ENCODE results near the gene AFF3. TPM values are rescaled to one million over a fixed set of nuclear protein-coding genes. Genes with fewer than 3 reads are reported as not detected.

AFF3 gene
- total and polyA plus RNA-seq, 2 of the 8 experiments (the other 6 are each of a cell fraction or from before 2014, with no cell fraction given) = 0.27 to 3.0 TPM

- no peak for TF ChIP-seq SUZ12 (IDR thresholded peaks at IDR 0.05; ENCODE audit: low read length)
- TF ChIP-seq EZH2 (IDR thresholded peaks at IDR 0.05; ENCODE audit: low read depth, low read length, severe bottlenecking) = no peak
- no peak for TF ChIP-seq ASH2L (IDR thresholded peaks at IDR 0.05; ENCODE audit: low read length)
- TF ChIP-seq RXRA (IDR thresholded peaks at IDR 0.05; ENCODE audit: insufficient read depth, low read depth, low read length) = no peak
These were observed 105.6 kb downstream of the AFF3 start (continued) for GRCh38 chr2:100036793-100037192.
